GM19025 (cell line): Measurements from ENCODE around the gene KRTAP10-3.
"Not testable (repeated sequence)": the region's sequence is repeated elsewhere in the genome, so short reads cannot be mapped to it uniquely, and the experiment has no call there.

Source experiments
- ATAC-seq: cut with Tn5 transposase; IDR thresholded peaks from one replicate; pipeline ENCODE4 v1.9.1; 2021; ENCODE audit warnings: mild to moderate bottlenecking, low read depth, moderate library complexity; ENCODE audit not compliant: unreplicated experiment

The KRTAP10-3 gene, protein sequence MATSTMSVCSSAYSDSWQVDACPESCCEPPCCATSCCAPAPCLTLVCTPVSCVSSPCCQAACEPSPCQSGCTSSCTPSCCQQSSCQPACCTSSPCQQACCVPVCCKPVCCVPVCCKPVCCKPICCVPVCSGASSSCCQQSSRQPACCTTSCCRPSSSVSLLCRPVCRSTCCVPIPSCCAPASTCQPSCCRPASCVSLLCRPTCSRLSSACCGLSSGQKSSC

DNA sequence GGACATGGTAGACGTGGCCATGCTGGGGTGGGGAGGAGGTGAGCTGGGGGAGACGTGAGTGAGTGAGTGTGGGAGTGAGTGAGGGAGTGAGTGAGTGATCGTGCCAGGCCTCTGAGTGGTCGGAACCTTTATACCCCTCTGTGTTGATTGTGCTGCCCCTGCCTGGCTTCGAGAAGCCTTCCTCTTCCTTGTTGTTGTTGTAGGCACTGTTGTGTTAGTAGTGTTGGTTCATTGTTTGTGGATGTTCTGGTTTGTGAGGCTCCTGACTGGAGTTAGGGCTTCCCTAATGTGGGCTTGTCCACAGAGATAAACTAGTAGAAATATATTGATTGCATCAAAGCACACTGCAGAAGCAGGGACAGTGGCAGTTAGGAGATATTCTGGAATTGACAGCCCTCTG lies at the start of gene KRTAP10-3:
TSS of gene KRTAP10-3 (minus strand) at position 101 of the 400 bp plus-strand sequence. CDS start at position 21, 80 bp downstream.
- no peak for ATAC-seq

DNA sequence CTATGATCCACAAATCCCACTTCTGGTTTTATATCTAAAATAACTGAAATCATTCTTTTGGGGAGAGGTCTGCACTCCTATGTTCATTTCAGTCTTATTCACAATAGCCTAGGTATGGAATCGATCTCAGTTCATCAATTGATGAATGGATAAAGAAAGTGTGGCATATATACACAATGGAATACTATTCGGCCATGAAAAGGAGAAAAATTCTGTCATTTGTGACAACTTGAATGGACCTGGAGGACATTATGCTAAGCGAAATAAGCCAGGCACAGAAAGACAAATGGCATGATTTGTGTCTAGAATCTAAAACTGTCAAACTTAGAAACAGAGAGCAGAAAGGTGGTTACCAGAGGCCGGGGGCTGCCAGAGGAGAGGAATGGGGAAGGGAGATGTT lies 47.9 kb upstream of the KRTAP10-3 start:
- ATAC-seq = no peak

DNA sequence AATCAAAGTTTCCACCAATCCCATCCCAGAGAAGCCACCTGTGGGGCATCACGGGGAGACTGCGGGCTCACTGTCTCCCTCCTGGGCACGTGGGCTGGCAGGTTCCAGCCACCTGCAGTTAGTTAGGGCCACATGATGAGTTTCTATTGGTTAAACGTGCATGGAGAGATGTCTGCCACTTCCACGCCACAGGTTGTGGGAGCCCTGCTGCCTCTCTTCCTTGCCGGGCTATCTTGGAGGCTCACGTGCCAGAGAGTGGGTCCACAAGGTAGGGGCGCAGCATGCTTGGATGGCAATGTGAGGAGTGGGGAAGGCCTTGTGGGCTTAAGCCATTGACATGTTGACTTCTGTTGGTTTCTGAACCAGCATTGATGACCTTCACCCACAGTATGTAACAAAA lies 45.3 kb upstream of the KRTAP10-3 start:
- ATAC-seq = no peak

DNA sequence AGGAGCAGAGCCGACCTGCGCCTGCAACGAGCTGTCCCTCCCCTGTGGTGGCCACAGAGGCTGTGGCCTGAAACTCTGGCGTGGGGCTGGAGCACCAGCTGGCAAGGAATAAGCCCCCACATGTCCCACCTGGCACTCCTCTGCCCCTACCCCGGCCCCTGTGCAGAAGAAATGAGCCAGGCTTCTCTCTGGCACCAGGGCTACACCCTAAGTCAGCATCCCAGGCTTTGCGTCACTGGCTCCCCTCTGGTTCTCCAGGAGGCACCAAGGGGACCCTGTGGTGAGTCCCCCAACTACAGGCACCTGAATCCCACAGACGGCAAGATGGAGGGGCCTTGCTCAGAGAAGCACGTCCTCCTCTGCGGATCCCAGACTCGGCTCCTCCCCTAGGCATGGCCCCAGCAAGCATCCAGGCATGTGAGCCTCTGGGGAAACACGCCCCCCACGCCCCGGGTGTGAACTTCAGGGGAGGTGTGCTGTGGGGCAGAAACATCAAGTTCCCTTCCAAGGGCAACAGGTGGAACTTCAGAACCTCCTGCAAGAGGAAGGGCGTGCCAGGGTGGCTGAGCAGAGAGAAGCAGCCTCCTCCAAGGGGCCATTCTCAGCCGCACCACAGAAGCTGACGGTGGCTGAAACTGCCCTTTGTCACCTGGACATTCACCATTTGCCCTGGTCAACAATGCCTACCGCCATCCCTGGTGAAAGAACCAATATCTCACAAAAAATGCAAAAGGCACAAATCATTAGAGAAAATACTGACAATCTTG lies 44.7 kb upstream of the KRTAP10-3 start:
- no peak for ATAC-seq

DNA sequence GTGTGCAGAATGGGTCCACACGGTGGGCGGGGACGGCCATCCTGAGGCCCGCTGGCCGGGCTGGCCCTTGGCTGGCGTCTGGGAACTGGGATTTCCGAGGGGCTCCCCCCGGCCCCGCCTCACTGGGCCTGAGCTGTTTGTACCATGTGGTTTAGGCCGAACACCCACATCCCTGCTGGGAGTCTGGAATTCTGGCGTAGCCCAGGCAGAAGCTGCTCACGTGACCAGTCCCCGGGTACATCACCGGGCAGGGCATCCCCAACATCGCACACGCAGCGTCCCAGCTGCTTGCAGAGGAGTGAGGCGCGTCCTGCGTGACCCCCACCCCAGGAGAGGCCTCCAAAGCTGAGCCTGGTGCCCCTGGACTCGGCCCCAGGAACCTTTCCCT lies 43.9 kb upstream of the KRTAP10-3 start:
- no peak for ATAC-seq

DNA sequence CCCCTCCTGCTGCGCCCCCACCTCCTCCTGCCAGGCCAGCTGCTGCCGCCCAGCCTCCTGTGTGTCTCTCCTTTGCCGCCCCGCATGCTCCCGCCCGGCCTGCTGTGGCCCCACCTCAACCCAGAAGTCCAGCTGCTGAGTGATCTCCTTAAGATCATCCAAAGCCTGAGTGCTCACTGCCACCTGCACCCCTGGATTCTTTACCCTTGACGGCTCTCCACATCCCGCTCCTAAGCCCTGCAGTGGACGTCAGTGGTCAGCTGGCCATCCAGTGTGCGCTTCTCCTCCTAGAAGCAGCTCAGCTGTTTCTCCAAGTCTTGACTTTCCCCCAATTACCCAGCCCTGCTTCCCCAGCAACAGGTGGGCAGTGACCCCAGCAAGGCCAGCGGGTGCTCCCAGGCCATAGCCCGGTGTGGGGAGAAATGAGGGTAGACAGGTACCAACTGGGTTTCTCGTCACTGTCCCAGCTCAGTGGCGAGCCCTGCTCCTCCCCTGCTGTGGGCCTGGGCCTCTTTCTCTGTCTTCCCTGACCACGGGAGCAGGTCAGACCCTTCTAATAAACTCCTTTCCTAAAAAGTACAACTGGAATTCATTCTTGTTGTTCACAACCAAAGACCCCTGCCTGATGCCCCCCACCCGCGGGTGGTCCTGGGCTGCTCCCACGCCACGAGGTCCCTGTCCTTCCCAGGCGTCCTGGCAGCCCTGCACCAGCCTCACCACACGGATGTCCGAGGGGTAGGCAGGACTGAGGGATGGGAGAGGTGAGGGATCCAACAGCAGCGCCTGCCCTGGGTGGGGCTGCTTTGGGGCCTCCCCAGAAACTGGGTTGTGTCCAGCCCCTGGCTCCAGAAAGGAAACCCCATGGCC lies 43.2 kb upstream of the KRTAP10-3 start:
- no peak for ATAC-seq

DNA sequence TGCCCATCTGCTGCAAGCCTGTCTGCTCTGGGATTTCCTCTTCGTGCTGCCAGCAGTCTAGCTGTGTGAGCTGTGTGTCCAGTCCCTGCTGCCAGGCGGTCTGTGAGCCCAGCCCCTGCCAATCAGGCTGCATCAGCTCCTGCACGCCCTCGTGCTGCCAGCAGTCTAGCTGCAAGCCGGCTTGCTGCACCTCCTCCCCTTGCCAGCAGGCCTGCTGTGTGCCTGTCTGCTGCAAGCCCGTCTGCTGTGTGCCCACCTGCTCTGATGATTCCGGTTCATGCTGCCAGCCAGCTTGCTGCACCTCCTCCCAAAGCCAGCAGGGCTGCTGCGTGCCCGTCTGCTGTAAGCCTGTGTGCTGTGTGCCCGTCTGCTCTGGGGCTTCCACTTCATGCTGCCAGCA lies 42.5 kb upstream of the KRTAP10-3 start:
- ATAC-seq = not testable (repeated sequence)

DNA sequence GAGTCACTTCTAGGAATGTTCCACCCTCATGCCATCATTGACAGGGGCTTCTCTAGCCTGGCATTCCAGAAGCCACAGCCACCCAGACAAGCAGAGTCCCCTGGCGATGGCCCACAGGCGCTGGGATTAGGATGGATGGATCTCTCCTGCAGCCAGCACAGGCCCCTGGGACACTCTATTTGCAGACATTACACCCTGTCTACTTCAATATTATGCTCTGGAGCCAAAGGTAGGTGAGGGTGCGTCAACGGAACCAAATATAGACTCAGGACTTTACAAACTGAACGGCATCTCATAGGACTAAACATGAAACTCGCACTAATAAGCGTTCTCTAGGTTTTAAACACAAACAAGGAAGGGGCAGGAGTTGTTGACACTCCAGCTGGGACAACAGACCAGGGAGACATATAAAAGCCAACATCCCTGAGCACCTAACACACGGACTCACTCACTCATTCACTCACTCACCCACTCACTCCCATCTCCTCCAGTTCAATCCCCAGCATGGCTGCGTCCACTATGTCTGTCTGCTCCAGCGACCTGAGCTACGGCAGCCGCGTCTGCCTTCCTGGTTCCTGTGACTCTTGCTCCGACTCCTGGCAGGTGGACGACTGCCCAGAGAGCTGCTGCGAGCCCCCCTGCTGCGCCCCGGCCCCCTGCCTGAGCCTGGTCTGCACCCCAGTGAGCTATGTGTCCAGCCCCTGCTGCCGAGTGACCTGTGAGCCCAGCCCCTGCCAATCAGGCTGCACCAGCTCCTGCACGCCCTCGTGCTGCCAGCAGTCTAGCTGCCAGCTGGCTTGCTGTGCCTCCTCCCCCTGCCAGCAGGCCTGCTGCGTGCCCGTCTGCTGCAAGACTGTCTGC lies 41.8 kb upstream of the KRTAP10-3 start, which contains the start of gene KRTAP10-7:
TSS of gene KRTAP10-7 (plus strand) at position 480 of the 861 bp plus-strand sequence. CDS start at position 505, 25 bp downstream.
- ATAC-seq = not testable (repeated sequence)

DNA sequence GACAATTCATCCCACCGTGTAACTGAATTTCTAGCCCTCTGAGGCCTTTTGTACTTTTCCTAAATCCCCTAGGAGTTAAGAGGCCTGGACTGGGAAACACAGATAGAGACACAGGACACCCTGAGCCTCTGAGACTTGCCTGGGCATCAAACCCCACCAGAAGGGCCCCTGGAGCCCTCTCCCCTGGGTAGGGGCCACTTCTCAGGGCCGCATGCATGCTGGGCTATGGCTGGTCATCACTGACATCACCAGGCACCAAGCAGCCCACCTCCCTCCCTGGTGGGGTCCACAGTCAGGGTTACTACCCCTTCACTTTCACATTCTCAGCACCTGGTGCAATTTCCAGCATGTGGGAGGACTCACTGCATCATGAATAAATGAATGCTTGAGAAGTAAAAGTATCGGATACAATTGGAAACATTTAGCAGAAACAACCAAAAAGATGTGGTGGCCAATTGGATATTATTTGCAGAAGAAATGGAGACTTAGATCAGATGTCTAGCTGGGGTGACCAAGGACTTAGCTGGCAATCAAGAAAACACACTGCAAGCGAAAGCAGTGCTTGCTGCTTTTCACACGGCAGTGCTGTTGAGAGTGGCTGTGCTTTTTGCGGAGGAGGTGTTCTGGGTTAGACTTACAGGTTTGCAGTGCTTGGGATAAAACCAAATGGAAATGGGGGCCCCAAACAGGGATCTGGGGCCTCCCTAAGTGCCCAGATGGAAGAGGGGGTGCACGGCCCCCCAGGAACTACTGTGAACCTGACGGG lies 40.9 kb upstream of the KRTAP10-3 start:
- ATAC-seq = no peak

DNA sequence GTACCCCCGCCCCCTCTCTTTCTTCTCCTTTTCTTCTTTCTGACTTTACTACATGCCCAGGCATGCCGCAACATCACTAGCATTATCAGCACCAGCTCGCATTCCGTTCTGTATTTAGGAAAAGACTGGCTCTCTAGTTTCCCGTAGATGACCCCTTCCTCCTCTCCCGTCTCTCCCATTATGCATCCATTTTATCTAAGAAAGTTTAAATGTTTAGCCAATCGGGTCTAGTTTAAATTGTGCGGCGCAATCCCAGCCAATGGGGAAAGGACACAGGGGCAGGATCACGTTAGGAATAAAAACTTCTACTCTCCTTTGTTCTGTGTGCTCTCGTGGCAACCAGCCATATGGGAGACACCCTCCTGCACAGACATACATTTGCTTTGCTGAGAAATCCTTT lies 39.5 kb upstream of the KRTAP10-3 start:
- no peak for ATAC-seq

DNA sequence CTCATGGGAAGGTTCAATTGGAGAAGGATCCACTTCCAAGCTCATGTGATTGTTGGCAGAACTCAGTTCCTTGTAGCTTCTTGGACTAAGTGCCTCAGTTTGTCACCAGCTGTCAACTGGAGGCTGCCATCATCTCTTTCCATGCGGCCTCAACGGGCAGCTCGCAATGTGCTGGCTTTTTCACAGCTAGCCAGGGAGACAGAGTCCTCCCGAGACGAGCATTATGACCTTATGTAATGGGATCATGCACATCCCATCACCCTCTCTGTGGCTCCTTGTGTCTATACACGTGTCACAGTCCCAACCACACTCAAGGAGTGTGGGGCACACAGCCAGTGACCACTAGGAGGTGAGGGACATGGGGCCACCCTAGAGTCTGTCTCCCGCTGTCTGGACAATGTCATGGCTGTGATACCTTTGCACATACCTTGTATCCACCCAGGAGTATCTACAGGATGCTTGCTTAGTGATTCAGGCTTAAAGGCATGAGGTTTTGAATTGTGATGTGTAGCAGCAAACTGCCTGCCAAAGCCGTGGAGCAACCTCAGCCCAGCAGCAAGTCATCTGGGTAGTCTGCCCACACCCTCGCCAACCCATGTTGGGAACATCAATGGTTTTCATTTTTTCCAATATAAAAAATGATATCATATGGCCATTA lies 37.6 kb upstream of the KRTAP10-3 start:
- ATAC-seq = no peak

DNA sequence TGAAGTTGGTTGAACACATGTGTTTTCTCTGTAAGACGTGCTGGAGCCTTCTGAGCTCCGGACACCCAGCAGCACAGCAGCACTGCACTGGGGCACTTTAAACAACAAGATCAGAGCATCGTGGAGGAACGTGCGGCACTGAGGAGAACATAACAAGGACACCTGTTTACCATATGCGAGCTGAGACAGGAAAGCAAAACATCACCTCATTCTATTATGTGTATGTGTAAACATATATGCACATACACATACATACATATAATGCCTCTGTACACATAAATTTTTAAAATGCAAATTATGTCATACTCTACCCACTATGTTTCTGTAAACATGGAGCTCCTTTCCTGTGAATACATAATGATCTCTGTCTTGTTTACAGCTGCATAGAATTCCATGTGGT lies 36.9 kb upstream of the KRTAP10-3 start:
- no peak for ATAC-seq

DNA sequence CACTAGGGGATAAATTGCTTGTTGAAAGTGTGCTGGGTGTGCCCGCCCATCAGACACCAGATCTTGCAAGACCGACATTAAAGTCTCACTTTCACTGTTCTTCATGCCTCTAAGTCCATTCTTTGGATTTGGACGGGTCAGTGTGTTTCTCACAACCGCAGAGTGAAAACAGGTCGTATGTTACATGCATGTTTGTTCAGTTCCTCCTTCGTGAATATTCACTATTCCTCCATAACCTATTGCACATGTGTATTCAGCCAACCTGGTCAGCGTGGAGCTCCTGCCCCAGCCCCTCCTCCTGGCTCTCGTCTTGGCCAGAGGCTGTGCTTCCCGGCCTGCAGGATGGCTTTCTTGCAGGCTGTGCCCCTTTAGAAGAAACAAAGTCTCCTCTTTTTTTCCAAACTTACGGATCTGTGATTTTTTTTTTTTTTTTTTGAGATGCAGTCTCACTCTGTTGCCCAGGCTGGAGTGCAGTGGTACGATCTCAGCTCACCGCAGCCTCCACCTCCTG lies 35.9 kb upstream of the KRTAP10-3 start:
- ATAC-seq = no peak

DNA sequence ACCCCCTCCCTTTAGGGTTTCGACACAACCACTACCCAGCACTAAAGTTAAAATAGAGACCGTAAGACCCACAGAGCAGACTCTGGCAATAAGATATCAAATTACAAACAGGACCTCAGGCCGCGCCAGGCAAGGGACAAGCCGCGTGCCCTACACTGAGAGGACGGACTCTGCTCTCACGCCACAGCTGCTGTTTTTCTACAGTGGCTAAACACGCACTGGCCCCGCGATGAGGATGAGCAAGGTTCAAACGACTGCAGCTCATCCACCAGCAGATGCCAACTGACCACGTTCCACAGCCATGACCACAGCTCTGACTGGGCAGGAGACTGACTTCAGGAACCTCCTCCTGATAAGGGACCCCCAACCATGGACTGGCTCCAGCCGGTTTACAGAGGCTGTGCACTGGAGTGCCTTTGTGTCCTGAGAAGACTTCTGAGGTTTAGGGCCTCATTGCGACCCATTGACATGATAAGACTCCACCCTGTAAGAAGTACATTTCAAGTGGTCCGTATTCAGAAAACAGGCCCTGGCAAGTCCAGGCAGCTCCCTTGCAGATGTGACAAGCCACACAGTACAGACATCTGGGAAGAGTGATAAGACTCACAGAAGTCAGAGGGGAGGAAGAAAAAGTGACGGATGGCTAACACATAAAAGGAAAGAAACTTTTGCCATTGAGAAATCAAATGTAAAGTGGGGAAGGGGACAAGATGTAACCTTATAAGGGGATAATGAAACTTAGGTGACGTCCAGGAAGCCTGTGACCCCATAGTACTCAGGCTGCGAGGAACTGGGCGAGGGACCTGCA lies 35.2 kb upstream of the KRTAP10-3 start:
- no peak for ATAC-seq

DNA sequence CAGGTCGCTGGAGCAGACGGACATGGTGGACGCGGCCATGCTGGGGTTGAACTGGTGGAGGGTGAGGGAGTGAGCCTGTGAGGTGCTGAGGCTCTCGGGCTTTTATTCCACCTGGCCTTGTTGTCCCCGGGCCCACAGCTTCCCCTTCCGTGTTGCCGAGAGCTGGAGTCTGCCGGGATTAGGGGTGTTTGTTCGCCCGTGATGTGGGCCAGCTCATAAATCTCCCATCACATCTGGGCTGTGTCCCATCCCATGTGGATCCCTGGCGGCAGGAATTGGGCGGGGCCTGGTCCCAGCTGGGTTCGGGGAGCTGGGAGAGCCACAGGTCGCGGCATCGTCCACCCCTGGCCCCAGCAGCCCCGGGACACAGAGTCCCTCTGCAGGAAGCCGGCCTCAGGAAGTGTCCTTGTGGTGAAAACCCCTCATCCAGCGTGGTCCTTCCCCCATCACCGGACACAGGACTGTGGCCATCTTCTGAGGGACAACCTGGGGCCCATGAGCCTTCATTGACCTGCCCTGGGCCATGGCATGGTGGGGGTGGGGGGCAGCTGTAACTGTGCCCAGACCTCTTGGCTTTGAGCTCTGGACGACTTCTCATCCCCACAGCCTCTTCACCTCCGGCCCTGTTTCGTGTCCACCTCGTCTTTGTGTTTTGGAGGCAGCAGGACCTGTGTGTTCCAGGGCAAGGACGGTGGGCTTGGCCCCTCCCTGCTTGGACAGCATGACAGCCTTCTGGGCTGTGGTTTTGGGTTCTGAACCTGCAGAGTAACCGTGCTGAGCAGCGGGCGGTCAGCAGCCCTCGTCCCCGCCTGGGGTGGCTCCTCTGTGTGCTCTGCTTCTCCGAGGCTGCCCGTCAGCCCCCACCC lies 34.1 kb upstream of the KRTAP10-3 start, which contains the start of gene KRTAP10-6:
TSS of gene KRTAP10-6 (minus strand) at position 60 of the 866 bp plus-strand sequence. CDS start at position 39, 21 bp downstream.
- ATAC-seq = no peak

DNA sequence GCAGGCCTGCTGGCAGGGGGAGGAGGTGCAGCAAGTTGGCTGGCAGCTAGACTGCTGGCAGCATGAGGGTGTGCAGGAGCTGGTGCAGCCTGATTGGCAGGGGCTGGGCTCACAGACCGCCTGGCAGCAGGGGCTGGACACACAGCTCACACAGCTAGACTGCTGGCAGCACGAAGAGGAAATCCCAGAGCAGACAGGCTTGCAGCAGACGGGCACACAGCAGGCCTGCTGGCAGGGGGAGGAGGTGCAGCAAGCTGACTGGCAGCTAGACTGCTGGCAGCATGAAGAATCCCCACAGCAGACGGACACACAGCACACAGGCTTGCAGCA lies 33.2 kb upstream of the KRTAP10-3 start:
- ATAC-seq = not testable (repeated sequence)
